Natural killer cell (primary cell): Measurements from ENCODE around the gene ENTR1. TPM values are rescaled to one million over a fixed set of nuclear protein-coding genes. Genes with fewer than 3 reads are reported as not detected.
A peak's percentile ranks its signal among the peaks of the same experiment; 100 is the strongest.

Experiments
- ATAC-seq, 3 donors: fragments of 150-1000 bp in 2 of 3; fragments of 200-7000 bp in 1 of 3; cut with Tn5 transposase; 1 replicate in 1 of 3; 2 replicates in 2 of 3; pipeline ENCODE4 v1.10.0; 2021; ENCODE audit warnings: mild to moderate bottlenecking in 2 of 3, moderate library complexity in 2 of 3
- DNase-seq, 2 donors: peaks; one replicate each; pipeline versions ENCODE4 v3.0.0 to v3.0.0-alpha.2; 2013 to 2021; ENCODE audit warnings: mixed read lengths in 1 of 2
- H3K27ac ChIP-seq: one replicate; pipeline ENCODE4 v1.5.1; 2013; ENCODE audit warnings: mild to moderate bottlenecking, low read length
- H3K27me3 ChIP-seq: one replicate; pipeline ENCODE4 v1.6.1; 2013; ENCODE audit warnings: low read length; ENCODE audit not compliant: control insufficient read depth, insufficient read depth
- H3K36me3 ChIP-seq: one replicate; pipeline ENCODE4 v1.6.1; 2013; ENCODE audit warnings: low read length; ENCODE audit not compliant: control insufficient read depth, insufficient read depth
- H3K4me1 ChIP-seq: one replicate; pipeline ENCODE4 v1.6.1; 2013; ENCODE audit warnings: low read length; ENCODE audit not compliant: control insufficient read depth, insufficient read depth
- H3K4me3 ChIP-seq: one replicate; pipeline ENCODE4 v1.5.1; 2013; ENCODE audit warnings: low read length
- H3K9me3 ChIP-seq: one replicate; pipeline ENCODE4 v1.6.1; 2013; ENCODE audit warnings: low read length; ENCODE audit not compliant: control insufficient read depth, insufficient read depth
- H3K27ac Mint-ChIP-seq, 2 donors: one replicate each; pipeline ENCODE4 v1.8.0; 2022; ENCODE audit warnings: mild to moderate bottlenecking in 2 of 2, mixed read lengths in 2 of 2, moderate library complexity in 1 of 2
- H3K27me3 Mint-ChIP-seq, 2 donors: one replicate each; pipeline ENCODE4 v1.8.0; 2022; ENCODE audit warnings: low read depth in 2 of 2, mixed read lengths in 2 of 2
- H3K36me3 Mint-ChIP-seq: one replicate; pipeline ENCODE4 v1.8.0; 2022; ENCODE audit warnings: mixed read lengths
- H3K4me1 Mint-ChIP-seq, 2 donors: one replicate each; pipeline ENCODE4 v1.8.0; 2022; ENCODE audit warnings: mixed read lengths in 2 of 2
- H3K4me3 Mint-ChIP-seq: one replicate; pipeline ENCODE4 v1.8.0; 2022; ENCODE audit warnings: mild to moderate bottlenecking, moderate library complexity, mixed read lengths
- H3K9me3 Mint-ChIP-seq, 2 donors: one replicate each; pipeline ENCODE4 v1.8.0; 2022; ENCODE audit warnings: mixed read lengths in 2 of 2
- WGBS: methylation state at CpG from one replicate; pipeline ENCODE4 v1.1.7; 2013; ENCODE audit warnings: missing lambda C conversion rate; ENCODE audit not compliant: insufficient coverage; 5-methylcytosine and 5-hydroxymethylcytosine counted together
- intact Hi-C: fragments of 100-400 bp; cut with micrococcal nuclease; formaldehyde crosslinking; loops from one replicate; pipeline ENCODE4 v1.14.2; 2022
- total RNA-seq, 4 donors: library from RNA; stranded (reverse); fragments of 120-200 nt in 1 of 4; gene quantifications; one replicate each; pipeline versions ENCODE4 v1.2.3 to v1.2.4, GENCODE V29; 2013 to 2022
- TF ChIP-seq, protein P1 (sequence below): fragments of 200-600 bp; IDR thresholded peaks from one replicate; pipeline ENCODE4 v1.8.0; 2022; ENCODE audit warnings: antibody characterized with exemption

The ENTR1 gene
- total RNA-seq, 3 donors from 2014 or later (not counting 1 experiment from before 2014, with no cell fraction given): 38.7 to 62.3 (median 41.6) TPM

DNA sequence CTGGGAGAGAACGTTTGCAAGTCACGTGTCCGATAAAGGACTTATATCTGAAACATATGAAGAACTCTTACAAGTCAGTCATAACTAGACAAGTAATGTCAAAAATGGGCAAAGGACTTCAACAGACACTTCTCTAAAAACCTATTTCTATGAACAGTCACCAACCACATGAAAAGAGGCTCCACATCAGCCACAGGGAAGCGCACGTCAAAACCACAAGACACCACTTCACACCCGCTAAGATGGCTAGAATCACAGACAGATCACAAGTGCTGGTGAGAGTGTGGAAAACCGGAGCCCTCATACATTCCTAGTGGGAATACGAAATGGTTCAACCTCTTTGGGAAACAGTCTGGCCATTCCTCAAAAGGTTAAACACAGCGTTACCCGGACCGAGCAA is 25.4 kb downstream of the ENTR1 start:
- H3K4me3 ChIP-seq: no peak overlapping the region
- H3K4me1 Mint-ChIP-seq: peaks cover 13 to 16% of the 10 kb centered on the region in 2 donors
- H3K9me3 ChIP-seq: no peaks in the 10 kb centered on the region
- peaks cover 13% of the 10 kb centered on the region for H3K36me3 Mint-ChIP-seq
- no peaks in the 10 kb centered on the region for H3K27me3 ChIP-seq
- intact Hi-C loops: no loop called here
- TF ChIP-seq, protein P1, sequence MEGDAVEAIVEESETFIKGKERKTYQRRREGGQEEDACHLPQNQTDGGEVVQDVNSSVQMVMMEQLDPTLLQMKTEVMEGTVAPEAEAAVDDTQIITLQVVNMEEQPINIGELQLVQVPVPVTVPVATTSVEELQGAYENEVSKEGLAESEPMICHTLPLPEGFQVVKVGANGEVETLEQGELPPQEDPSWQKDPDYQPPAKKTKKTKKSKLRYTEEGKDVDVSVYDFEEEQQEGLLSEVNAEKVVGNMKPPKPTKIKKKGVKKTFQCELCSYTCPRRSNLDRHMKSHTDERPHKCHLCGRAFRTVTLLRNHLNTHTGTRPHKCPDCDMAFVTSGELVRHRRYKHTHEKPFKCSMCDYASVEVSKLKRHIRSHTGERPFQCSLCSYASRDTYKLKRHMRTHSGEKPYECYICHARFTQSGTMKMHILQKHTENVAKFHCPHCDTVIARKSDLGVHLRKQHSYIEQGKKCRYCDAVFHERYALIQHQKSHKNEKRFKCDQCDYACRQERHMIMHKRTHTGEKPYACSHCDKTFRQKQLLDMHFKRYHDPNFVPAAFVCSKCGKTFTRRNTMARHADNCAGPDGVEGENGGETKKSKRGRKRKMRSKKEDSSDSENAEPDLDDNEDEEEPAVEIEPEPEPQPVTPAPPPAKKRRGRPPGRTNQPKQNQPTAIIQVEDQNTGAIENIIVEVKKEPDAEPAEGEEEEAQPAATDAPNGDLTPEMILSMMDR: no peak
- peak in 1 of 2 donors; percentile 68 for DNase-seq
- peaks cover 42% of the 10 kb centered on the region for H3K36me3 ChIP-seq
- H3K27ac ChIP-seq: no peak overlapping the region
- no peaks in the 10 kb centered on the region for H3K27me3 Mint-ChIP-seq
- no peak overlapping the region for H3K27ac Mint-ChIP-seq
- no peaks in the 10 kb centered on the region for H3K4me1 ChIP-seq
- H3K4me3 Mint-ChIP-seq: no peak overlapping the region
- 62% methylated on average over 9 of the region's 11 CpGs for WGBS
- ATAC-seq: peak in 2 of 3 donors; percentile 26 to 82
- no peaks in the 10 kb centered on the region for H3K9me3 Mint-ChIP-seq

DNA sequence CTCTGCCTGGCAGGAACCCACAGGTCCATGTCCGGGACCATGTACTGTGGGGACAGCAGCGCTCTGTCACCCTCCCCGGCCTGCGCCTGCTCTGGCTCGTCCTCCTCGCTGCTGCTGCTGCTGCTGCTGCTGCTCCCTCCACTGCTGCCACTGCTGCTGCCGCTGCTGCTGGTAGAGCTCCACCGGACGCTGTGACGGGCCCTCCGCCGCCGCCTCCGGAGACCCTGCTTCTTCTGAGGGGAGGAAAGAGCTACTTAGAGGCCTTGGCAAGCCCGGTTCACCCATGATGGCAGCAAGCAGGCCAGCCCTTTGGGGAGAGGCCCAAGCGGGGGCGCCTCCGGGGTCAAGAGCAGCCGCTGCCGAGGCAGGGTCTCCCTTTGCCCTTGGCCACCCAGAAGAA is 27.0 kb downstream of the ENTR1 start:
- no peaks in the 10 kb centered on the region for H3K9me3 ChIP-seq
- H3K4me3 Mint-ChIP-seq: no peak overlapping the region
- no peak overlapping the region for H3K27ac ChIP-seq
- H3K4me1 Mint-ChIP-seq: peaks cover 13 to 16% of the 10 kb centered on the region in 2 donors
- H3K27me3 Mint-ChIP-seq: no peaks in the 10 kb centered on the region
- no peaks in the 10 kb centered on the region for H3K4me1 ChIP-seq
- ATAC-seq (no peak), DNase-seq (no peak)
- peaks cover 44% of the 10 kb centered on the region for H3K36me3 ChIP-seq
- H3K27me3 ChIP-seq: no peaks in the 10 kb centered on the region
- TF ChIP-seq, protein P1: no peak
- 98% methylated on average over 20 of the region's 20 CpGs for WGBS
- no peak overlapping the region for H3K27ac Mint-ChIP-seq
- no peaks in the 10 kb centered on the region for H3K9me3 Mint-ChIP-seq
- H3K4me3 ChIP-seq: no peak overlapping the region
- intact Hi-C loops: no loop called here
- H3K36me3 Mint-ChIP-seq: peaks cover 13% of the 10 kb centered on the region

DNA sequence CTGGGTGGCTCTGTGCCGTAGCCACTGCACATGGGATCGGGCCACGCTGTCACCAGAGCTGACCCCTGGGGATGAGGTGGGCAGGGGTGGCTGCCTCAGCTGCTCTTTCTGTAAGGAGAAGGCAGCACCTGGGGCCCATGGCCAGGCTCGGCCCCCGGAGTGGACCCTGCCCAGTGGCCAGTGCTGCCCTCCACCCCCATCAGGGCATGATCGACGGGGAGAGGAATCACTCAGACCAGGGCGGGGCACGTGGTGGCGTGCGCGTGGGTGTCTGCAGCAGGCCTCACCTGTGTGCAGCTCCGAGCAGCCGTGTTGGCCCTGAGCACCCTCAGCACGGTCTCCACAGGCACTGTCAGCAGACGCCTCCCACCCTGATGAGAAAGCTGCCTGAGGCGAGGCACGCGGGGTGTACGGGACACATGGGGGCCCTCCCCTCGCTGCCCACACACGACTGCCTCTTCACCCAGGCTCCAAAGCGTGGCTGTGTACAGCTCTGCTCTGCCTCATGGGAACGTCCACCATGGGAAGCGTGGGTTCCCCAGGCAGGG is 28.4 kb downstream of the ENTR1 start:
- H3K36me3 Mint-ChIP-seq: peaks cover 13% of the 10 kb centered on the region
- Histone ChIP-seq H3K4me3 (no peak overlapping the region), H3K9me3 (no peaks in the 10 kb centered on the region), H3K27ac (no peak overlapping the region), H3K27me3 (no peaks in the 10 kb centered on the region), H3K4me1 (no peaks in the 10 kb centered on the region), H3K36me3 (peaks cover 32% of the 10 kb centered on the region)
- peaks cover 13 to 16% of the 10 kb centered on the region in 2 donors for H3K4me1 Mint-ChIP-seq
- no peaks in the 10 kb centered on the region for H3K27me3 Mint-ChIP-seq
- WGBS: 94% methylated on average over 25 of the region's 25 CpGs
- intact Hi-C loops: no loop called here
- TF ChIP-seq, protein P1: no peak
- DNase-seq (no peak), ATAC-seq (no peak)
- no peaks in the 10 kb centered on the region for H3K9me3 Mint-ChIP-seq
- H3K4me3 Mint-ChIP-seq: no peak overlapping the region
- H3K27ac Mint-ChIP-seq: no peak overlapping the region

DNA sequence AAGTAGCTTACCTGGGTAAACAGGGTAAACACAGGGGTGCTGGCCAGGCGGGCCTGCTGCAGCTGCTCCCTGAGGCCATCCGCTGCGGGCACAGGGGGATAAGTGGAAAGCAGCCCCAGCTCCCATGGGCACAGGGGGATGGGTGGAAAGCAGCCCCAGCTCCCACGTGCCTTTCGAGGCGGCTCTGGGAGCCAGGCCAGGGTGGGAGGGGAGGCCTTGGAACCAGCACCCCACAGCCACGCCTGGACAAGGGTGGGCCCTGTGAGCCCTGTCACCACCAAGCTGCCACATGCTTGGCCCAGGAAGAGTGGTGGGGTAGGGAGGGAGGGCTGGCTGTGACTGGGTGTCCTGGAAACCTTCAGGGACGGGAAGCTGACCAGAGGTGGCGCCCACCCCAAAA is 29.1 kb downstream of the ENTR1 start:
- peaks cover 5% of the 10 kb centered on the region for H3K4me1 ChIP-seq
- Mint-ChIP-seq H3K27me3 (no peaks in the 10 kb centered on the region), H3K27ac (no peak overlapping the region), H3K4me1 (peaks cover 13 to 16% of the 10 kb centered on the region in 2 donors), H3K9me3 (no peaks in the 10 kb centered on the region), H3K36me3 (peaks cover 13% of the 10 kb centered on the region), H3K4me3 (no peak overlapping the region)
- TF ChIP-seq, protein P1: no peak
- DNase-seq: no peak
- H3K9me3 ChIP-seq: no peaks in the 10 kb centered on the region
- intact Hi-C loops: no loop called here
- no peaks in the 10 kb centered on the region for H3K27me3 ChIP-seq
- 96% methylated on average over 8 of the region's 9 CpGs for WGBS
- H3K27ac ChIP-seq: no peak overlapping the region
- peaks cover 29% of the 10 kb centered on the region for H3K36me3 ChIP-seq
- no peak for ATAC-seq
- H3K4me3 ChIP-seq: no peak overlapping the region
